Measurements from ENCODE around the gene EPG5.

The EPG5 gene

DNA sequence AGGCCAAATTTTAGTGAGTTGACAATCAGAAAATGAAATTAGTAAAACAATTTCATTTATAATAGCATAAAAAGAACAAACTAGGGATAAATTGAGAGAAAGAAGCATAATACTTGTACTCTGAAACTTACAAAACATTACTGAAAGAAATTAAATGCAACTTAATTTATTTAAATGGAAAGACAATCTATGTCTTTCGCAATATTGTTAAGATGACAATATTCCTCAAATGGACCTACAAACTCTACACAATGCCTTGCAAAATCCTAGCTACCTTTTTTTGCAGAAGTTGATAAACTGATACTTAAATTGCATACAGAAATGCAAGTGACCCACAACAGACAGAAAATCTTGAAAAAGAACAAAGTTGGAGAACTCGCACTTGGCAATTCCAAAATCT is 9.1 kb downstream of the EPG5 start:
- Histone ChIP-seq H3K27me3 (ENCODE audit: control insufficient read depth, insufficient read depth, low read length, poor library complexity, severe bottlenecking) (no peaks in the 10 kb centered on the region), H3K27ac (ENCODE audit: insufficient read depth, low read depth, low read length, poor library complexity, severe bottlenecking) (no peak overlapping the region), H3K9me3 (ENCODE audit: control insufficient read depth, low read length) (no peaks in the 10 kb centered on the region), H3K4me3 (ENCODE audit: insufficient read depth, low read depth, low read length) (no peak overlapping the region), H3K36me3 (ENCODE audit: control insufficient read depth, insufficient read depth, low read length) (peaks cover 14% of the 10 kb centered on the region), H3K4me1 (ENCODE audit: control insufficient read depth, insufficient read depth, low read length) (no peaks in the 10 kb centered on the region)
- whole genome bisulfite sequencing, 2 experiments: 100% methylated on average over 1 to 2 of the region's 2 CpGs

DNA sequence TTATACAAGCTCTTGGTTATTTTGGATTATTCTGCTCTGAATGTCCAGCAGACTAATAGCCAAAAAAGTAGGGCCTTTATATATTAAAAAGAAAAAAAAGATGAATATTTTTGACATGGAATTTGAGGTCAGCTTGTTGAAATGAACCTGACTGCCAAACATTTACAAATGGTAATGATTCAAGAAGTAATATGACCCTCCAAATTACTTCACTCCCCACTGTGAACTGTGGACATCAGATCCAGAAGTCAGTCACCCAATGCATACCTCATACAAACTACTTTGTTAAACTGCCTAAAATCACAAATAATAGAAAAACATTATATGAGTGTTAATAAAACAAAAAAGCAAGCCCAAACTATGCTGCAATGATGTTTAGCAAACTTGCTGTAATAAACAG is 10.0 kb downstream of the EPG5 start:
- Histone ChIP-seq H3K36me3 (ENCODE audit: control insufficient read depth, insufficient read depth, low read length) (peaks cover 14% of the 10 kb centered on the region), H3K9me3 (ENCODE audit: control insufficient read depth, low read length) (no peaks in the 10 kb centered on the region), H3K27ac (ENCODE audit: insufficient read depth, low read depth, low read length, poor library complexity, severe bottlenecking) (no peak overlapping the region), H3K4me1 (ENCODE audit: control insufficient read depth, insufficient read depth, low read length) (no peaks in the 10 kb centered on the region), H3K27me3 (ENCODE audit: control insufficient read depth, insufficient read depth, low read length, poor library complexity, severe bottlenecking) (no peaks in the 10 kb centered on the region), H3K4me3 (ENCODE audit: insufficient read depth, low read depth, low read length) (no peak overlapping the region)

DNA sequence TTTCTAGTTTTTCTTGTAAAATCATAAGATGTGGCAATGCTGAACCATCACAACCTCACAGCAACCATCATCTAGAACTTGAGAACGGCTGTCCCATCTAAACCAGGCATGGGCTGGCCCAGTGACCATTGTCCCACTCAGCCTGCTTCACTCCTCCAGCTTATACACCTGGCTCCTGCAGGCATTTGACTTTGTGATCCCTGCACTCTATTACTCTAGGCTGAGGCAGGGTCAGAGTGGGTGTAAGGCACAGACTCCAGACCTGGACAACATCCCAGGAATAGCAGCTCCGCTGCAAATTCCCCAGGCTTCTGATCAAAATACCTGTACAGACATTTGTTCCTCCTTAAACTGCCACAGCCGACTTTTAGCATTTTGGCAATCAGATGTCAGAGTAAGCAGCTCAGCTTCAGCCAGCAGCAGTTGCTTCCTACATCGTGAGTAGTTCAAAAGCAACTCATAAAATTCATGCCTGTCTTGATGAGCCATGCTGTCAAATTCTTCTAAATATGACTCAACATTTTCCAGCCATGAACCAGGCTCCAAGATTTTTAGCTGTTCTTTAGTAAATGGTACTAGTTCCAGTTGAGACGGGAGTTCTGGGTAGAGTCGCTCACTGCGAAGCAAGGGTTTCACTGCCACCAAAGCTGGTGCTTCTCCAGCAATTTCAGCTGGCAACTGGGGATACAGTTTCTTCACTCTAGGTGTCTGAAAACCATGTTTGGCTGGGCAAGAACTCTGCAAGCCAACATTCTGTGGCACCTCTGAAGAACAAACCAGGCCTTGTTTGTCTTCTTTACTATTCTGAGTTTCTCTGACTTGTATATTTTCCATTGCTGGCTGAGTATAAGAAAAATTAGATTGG is 12.8 kb downstream of the EPG5 start:
- Histone ChIP-seq H3K9me3 (ENCODE audit: control insufficient read depth, low read length) (no peaks in the 10 kb centered on the region), H3K36me3 (ENCODE audit: control insufficient read depth, insufficient read depth, low read length) (peaks cover 19% of the 10 kb centered on the region), H3K4me3 (ENCODE audit: insufficient read depth, low read depth, low read length) (no peak overlapping the region), H3K27me3 (ENCODE audit: control insufficient read depth, insufficient read depth, low read length, poor library complexity, severe bottlenecking) (no peaks in the 10 kb centered on the region), H3K4me1 (ENCODE audit: control insufficient read depth, insufficient read depth, low read length) (no peaks in the 10 kb centered on the region), H3K27ac (ENCODE audit: insufficient read depth, low read depth, low read length, poor library complexity, severe bottlenecking) (no peak overlapping the region)
- 95 to 96% methylated on average over 7 of the region's 7 CpGs for WGBS, 2 experiments

DNA sequence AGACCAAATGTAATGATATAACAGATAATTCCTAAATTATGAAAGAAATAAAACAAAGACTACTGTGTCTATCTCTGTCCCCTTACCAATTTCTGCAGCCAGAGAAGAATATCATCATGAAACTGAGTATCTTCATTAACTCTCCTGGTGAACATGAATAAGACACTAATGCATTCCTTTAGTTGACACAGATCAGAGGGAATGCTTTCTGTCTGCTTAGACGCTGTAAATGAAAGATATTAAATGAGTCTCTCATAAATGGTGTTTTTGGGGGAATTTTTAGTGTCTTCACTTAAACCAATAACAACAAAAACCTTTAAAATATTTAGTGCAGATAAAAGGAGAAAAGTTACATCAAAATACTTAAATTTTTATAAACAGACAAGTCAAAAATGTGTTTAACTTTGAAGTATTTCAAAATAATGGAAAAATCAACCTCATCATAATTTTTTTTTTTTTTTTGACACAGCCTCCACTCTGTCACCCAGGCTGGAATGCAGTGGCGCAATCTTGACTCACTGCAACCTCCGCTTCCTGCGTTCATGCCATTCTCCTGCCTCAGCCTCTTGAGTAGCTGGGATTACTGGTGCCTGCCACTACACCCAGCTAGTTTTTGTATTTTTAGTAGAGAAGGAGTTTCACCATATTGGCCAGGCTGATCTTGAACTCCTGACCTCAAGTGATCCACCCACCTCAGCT is 16.0 kb downstream of the EPG5 start:
- Histone ChIP-seq H3K4me3 (ENCODE audit: insufficient read depth, low read depth, low read length) (no peak overlapping the region), H3K27me3 (ENCODE audit: control insufficient read depth, insufficient read depth, low read length, poor library complexity, severe bottlenecking) (no peaks in the 10 kb centered on the region), H3K4me1 (ENCODE audit: control insufficient read depth, insufficient read depth, low read length) (no peaks in the 10 kb centered on the region), H3K9me3 (ENCODE audit: control insufficient read depth, low read length) (no peaks in the 10 kb centered on the region), H3K36me3 (ENCODE audit: control insufficient read depth, insufficient read depth, low read length) (peaks cover 37% of the 10 kb centered on the region), H3K27ac (ENCODE audit: insufficient read depth, low read depth, low read length, poor library complexity, severe bottlenecking) (no peak overlapping the region)
- 92 to 97% methylated on average over 3 to 4 of the region's 4 CpGs for WGBS, 2 experiments

DNA sequence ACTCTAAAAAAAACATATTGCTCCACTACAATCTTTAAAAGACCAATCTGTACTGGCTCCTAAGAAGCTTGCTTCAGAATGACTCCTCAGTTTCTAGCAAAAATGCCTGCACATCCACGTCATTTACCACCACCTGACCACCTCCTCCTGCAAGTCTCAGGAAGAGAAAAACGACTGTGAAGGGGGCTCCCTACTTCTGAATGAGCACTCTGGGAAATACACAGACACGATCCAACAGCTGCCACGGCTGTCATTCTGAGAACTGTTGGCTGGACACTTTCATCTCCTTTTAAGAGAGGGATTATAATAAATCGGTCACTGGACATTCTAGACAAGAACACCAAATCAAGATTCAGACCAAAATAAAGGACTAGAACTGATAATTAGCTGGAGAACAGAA is 21.5 kb downstream of the EPG5 start:
- H3K4me1 ChIP-seq (ENCODE audit: control insufficient read depth, insufficient read depth, low read length): no peaks in the 10 kb centered on the region
- 90 to 92% methylated on average over 5 of the region's 5 CpGs for WGBS, 2 experiments
- peaks cover 39% of the 10 kb centered on the region for H3K36me3 ChIP-seq (ENCODE audit: control insufficient read depth, insufficient read depth, low read length)
- no peak overlapping the region for H3K27ac ChIP-seq (ENCODE audit: insufficient read depth, low read depth, low read length, poor library complexity, severe bottlenecking)
- no peaks in the 10 kb centered on the region for H3K9me3 ChIP-seq (ENCODE audit: control insufficient read depth, low read length)
- H3K4me3 ChIP-seq (ENCODE audit: insufficient read depth, low read depth, low read length): no peak overlapping the region
- no peaks in the 10 kb centered on the region for H3K27me3 ChIP-seq (ENCODE audit: control insufficient read depth, insufficient read depth, low read length, poor library complexity, severe bottlenecking)

DNA sequence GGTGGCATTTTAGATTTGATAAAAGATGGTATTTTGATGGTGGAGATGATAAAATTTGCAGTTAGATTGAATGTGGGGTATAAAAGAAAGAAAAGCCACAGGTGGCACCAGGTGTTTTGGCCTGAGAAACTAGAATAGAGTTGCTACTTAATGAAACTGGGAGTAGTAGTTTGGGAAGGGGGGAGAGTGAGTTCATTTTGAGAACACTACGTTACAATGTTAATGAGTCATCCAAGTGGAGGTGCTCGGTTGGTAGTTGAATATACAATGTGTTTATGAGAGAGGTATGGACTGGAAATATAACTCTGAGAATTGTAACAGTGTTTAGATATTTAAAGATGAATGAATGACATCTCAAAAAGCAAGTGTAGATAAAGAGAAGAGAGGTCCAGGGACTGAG is 26.4 kb downstream of the EPG5 start:
- Histone ChIP-seq H3K27ac (ENCODE audit: insufficient read depth, low read depth, low read length, poor library complexity, severe bottlenecking) (no peak overlapping the region), H3K36me3 (ENCODE audit: control insufficient read depth, insufficient read depth, low read length) (peaks cover 24% of the 10 kb centered on the region), H3K4me3 (ENCODE audit: insufficient read depth, low read depth, low read length) (no peak overlapping the region), H3K4me1 (ENCODE audit: control insufficient read depth, insufficient read depth, low read length) (no peaks in the 10 kb centered on the region), H3K27me3 (ENCODE audit: control insufficient read depth, insufficient read depth, low read length, poor library complexity, severe bottlenecking) (no peaks in the 10 kb centered on the region), H3K9me3 (ENCODE audit: control insufficient read depth, low read length) (no peaks in the 10 kb centered on the region)
- WGBS, 2 experiments: 99% methylated on average over 2 of the region's 2 CpGs

DNA sequence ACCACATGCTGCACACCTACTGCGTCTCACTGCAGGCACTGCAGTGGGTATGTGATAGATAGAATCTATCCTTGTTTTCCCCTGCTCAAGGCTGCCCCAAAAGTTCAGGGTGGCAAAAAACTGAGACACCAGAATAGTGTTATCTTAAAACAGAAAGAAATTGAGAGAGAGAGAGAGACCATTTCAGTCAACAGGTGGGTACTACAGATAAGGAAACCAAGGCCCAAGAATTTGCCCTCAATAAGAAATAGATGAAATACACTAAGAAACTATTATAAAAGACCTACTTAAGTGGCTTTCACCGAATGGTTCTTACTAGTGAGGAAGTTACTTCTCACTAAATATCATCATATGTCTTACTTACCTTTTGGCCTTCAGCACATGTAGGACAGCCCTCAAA is 27.9 kb downstream of the EPG5 start:
- WGBS, 2 experiments: 96 to 97% methylated on average over 2 of the region's 2 CpGs
- H3K27me3 ChIP-seq (ENCODE audit: control insufficient read depth, insufficient read depth, low read length, poor library complexity, severe bottlenecking): no peaks in the 10 kb centered on the region
- no peaks in the 10 kb centered on the region for H3K4me1 ChIP-seq (ENCODE audit: control insufficient read depth, insufficient read depth, low read length)
- H3K36me3 ChIP-seq (ENCODE audit: control insufficient read depth, insufficient read depth, low read length): peaks cover 19% of the 10 kb centered on the region
- no peak overlapping the region for H3K27ac ChIP-seq (ENCODE audit: insufficient read depth, low read depth, low read length, poor library complexity, severe bottlenecking)
- no peaks in the 10 kb centered on the region for H3K9me3 ChIP-seq (ENCODE audit: control insufficient read depth, low read length)
- H3K4me3 ChIP-seq (ENCODE audit: insufficient read depth, low read depth, low read length): no peak overlapping the region

DNA sequence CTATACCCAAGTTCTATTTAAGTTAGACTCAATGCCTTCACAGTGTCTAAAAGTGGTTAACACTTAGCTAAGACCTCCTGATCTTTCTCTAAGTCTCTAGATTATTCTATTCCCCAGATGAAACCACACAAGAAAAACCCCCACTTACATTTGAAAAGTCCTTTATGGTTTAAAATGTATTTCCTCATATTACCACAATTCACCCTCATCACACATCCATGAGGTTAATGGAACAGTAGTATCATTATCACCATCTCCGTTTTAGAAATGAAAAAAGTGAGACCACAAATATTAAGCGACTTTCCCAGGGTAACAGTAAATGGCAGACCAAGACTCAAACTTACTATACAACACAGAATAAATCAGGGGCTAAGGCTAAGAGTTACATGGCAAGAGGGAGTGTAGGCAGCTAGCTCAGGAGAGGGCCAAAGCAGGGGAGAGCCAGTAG is 28.6 kb downstream of the EPG5 start:
- no peaks in the 10 kb centered on the region for H3K9me3 ChIP-seq (ENCODE audit: control insufficient read depth, low read length)
- no peaks in the 10 kb centered on the region for H3K4me1 ChIP-seq (ENCODE audit: control insufficient read depth, insufficient read depth, low read length)
- H3K36me3 ChIP-seq (ENCODE audit: control insufficient read depth, insufficient read depth, low read length): peaks cover 18% of the 10 kb centered on the region
- H3K4me3 ChIP-seq (ENCODE audit: insufficient read depth, low read depth, low read length): no peak overlapping the region
- H3K27me3 ChIP-seq (ENCODE audit: control insufficient read depth, insufficient read depth, low read length, poor library complexity, severe bottlenecking): no peaks in the 10 kb centered on the region
- WGBS, 2 experiments: 97 to 100% methylated on average over 2 of the region's 2 CpGs
- no peak overlapping the region for H3K27ac ChIP-seq (ENCODE audit: insufficient read depth, low read depth, low read length, poor library complexity, severe bottlenecking)

DNA sequence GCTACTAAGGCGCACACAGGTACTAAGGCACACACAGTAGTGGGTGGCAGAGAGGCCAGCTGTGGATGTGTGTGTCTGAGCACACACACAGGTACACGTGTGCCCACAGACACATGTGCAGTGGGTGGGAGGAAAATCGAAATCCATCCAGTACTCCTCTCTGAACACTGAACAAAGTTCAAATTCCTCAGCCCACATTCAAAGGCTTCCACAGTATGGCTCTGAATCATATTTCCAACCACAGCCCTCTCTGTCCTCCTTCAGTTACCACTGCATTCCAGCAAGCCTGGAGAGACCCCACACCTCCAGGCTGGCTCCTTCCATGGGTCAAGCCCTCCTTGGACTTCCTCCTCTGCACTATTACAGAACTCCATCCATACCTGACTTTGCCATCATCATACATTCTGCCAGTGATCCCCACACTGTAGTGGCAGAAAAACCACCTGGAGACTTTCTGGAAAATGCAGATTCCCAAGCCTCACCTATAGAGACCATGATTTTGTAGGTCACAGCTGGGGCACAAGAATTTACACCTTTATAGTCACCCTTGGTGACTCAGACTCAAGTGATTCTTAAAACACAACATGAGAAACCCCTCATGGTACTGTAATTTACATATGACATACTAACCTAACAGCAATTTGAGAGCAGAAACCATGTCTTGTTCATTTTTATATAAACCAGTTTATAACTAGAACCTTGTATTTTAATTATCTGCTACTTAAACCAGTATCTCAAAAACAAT is 31.4 kb downstream of the EPG5 start:
- no peaks in the 10 kb centered on the region for H3K4me1 ChIP-seq (ENCODE audit: control insufficient read depth, insufficient read depth, low read length)
- peaks cover 10% of the 10 kb centered on the region for H3K36me3 ChIP-seq (ENCODE audit: control insufficient read depth, insufficient read depth, low read length)
- no peaks in the 10 kb centered on the region for H3K27me3 ChIP-seq (ENCODE audit: control insufficient read depth, insufficient read depth, low read length, poor library complexity, severe bottlenecking)
- 96 to 99% methylated on average over 3 of the region's 3 CpGs for WGBS, 2 experiments
- no peak overlapping the region for H3K27ac ChIP-seq (ENCODE audit: insufficient read depth, low read depth, low read length, poor library complexity, severe bottlenecking)
- H3K9me3 ChIP-seq (ENCODE audit: control insufficient read depth, low read length): no peaks in the 10 kb centered on the region
- H3K4me3 ChIP-seq (ENCODE audit: insufficient read depth, low read depth, low read length): no peak overlapping the region

DNA sequence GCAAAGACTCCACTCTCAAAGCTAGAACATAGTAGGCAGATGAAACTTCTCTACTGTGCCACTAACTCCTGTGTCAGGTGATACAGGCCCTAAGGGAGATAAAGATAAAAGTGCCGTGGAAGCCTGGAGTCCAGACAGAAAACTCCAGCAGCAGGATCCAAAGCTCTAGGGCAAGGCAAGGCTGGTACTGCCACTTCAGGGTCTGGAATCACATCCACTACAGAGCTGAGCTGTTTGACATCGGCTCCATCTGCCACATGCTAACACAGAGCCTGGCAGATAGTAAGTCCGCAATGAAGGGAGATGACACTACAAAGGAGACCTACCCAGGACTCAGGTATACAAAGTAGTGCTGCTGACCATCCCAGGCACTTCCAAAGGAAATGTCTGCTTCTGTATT is 34.4 kb downstream of the EPG5 start:
- no peaks in the 10 kb centered on the region for H3K4me1 ChIP-seq (ENCODE audit: control insufficient read depth, insufficient read depth, low read length)
- no peaks in the 10 kb centered on the region for H3K9me3 ChIP-seq (ENCODE audit: control insufficient read depth, low read length)
- no peak overlapping the region for H3K4me3 ChIP-seq (ENCODE audit: insufficient read depth, low read depth, low read length)
- WGBS, 2 experiments: 93 to 97% methylated on average over 3 of the region's 3 CpGs
- no peaks in the 10 kb centered on the region for H3K36me3 ChIP-seq (ENCODE audit: control insufficient read depth, insufficient read depth, low read length)
- no peak overlapping the region for H3K27ac ChIP-seq (ENCODE audit: insufficient read depth, low read depth, low read length, poor library complexity, severe bottlenecking)
- no peaks in the 10 kb centered on the region for H3K27me3 ChIP-seq (ENCODE audit: control insufficient read depth, insufficient read depth, low read length, poor library complexity, severe bottlenecking)

All from ectodermal cell (in vitro differentiated cells).